ENCODE data around the gene BTBD9. TPM values are rescaled to one million over a fixed set of nuclear protein-coding genes. Genes with fewer than 3 reads are reported as not detected.

BTBD9 gene
- total and polyA plus RNA-seq, 2 experiments from 2014 or later, result 13.0 to 17.0 TPM

- H3K27me3 ChIP-seq, result no peaks in the 10 kb centered on the region
- H2AFZ ChIP-seq, result no peak overlapping the region
- no peak overlapping the region for H3K27ac ChIP-seq
- no peaks in the 10 kb centered on the region for H3K9me2 ChIP-seq (replicated peaks; ENCODE audit: insufficient read depth)
- WGBS (ENCODE audit: low lambda C conversion rate, missing lambda C conversion rate), result 86% methylated on average over 7 of the region's 7 CpGs
- H3K79me2 ChIP-seq, result no peaks in the 10 kb centered on the region
- no peaks in the 10 kb centered on the region for H3K36me3 ChIP-seq (replicated peaks; ENCODE audit: insufficient read depth, low read depth)
- H3K4me1 ChIP-seq (ENCODE audit: insufficient read depth), result no peaks in the 10 kb centered on the region
- no peak overlapping the region for H3K4me3 ChIP-seq
- H4K20me1 ChIP-seq (ENCODE audit: insufficient read depth, poor library complexity, severe bottlenecking), result no peaks in the 10 kb centered on the region
- no peak for DNase-seq (ENCODE audit: low spot score)
- no peak overlapping the region for H3K4me2 ChIP-seq
- TF ChIP-seq EZH2 (IDR thresholded peaks at IDR 0.05; ENCODE audit: borderline replicate concordance) (no peak), CTCF (IDR thresholded peaks at IDR 0.05; ENCODE audit: poor library complexity) (no peak), EZH2phosphoT487 (IDR thresholded peaks at IDR 0.05; ENCODE audit: low read depth, severe bottlenecking, unreplicated experiment) (no peak)
- no peaks in the 10 kb centered on the region for H3K9me3 ChIP-seq (ENCODE audit: low read depth)
These were observed 260.9 kb downstream of the BTBD9 start for GRCh38 chr6:38378801-38379200.

GRCh38 chr6:38375937-38376336, 263.8 kb downstream of the BTBD9 start:
- Histone ChIP-seq H3K9me3 (ENCODE audit: low read depth) (no peaks in the 10 kb centered on the region), H3K27ac (no peak overlapping the region), H3K4me3 (no peak overlapping the region), H3K36me3 (replicated peaks; ENCODE audit: insufficient read depth, low read depth) (no peaks in the 10 kb centered on the region), H3K9me2 (replicated peaks; ENCODE audit: insufficient read depth) (no peaks in the 10 kb centered on the region), H2AFZ (no peak overlapping the region), H4K20me1 (ENCODE audit: insufficient read depth, poor library complexity, severe bottlenecking) (no peaks in the 10 kb centered on the region), H3K27me3 (no peaks in the 10 kb centered on the region), H3K79me2 (no peaks in the 10 kb centered on the region), H3K4me1 (ENCODE audit: insufficient read depth) (peaks cover 5% of the 10 kb centered on the region), H3K4me2 (no peak overlapping the region)
- TF ChIP-seq EZH2 (IDR thresholded peaks at IDR 0.05; ENCODE audit: borderline replicate concordance) (no peak), CTCF (IDR thresholded peaks at IDR 0.05; ENCODE audit: poor library complexity) (no peak), EZH2phosphoT487 (IDR thresholded peaks at IDR 0.05; ENCODE audit: low read depth, severe bottlenecking, unreplicated experiment) (no peak)
- WGBS (ENCODE audit: low lambda C conversion rate, missing lambda C conversion rate), result 89% methylated on average over 2 of the region's 2 CpGs
- no peak for DNase-seq (ENCODE audit: low spot score)

- H3K79me2 ChIP-seq, result no peaks in the 10 kb centered on the region
- no peaks in the 10 kb centered on the region for H3K9me2 ChIP-seq (replicated peaks; ENCODE audit: insufficient read depth)
- H4K20me1 ChIP-seq (ENCODE audit: insufficient read depth, poor library complexity, severe bottlenecking), result no peaks in the 10 kb centered on the region
- no peaks in the 10 kb centered on the region for H3K9me3 ChIP-seq (ENCODE audit: low read depth)
- H3K4me3 ChIP-seq, result no peak overlapping the region
- no peaks in the 10 kb centered on the region for H3K36me3 ChIP-seq (replicated peaks; ENCODE audit: insufficient read depth, low read depth)
- no peak overlapping the region for H3K27ac ChIP-seq
- peaks cover 5% of the 10 kb centered on the region for H3K4me1 ChIP-seq (ENCODE audit: insufficient read depth)
- no peak overlapping the region for H3K4me2 ChIP-seq
- WGBS (ENCODE audit: low lambda C conversion rate, missing lambda C conversion rate), result 100% methylated on average over 1 of the region's 1 CpG
- no peak for DNase-seq (ENCODE audit: low spot score)
- H2AFZ ChIP-seq, result no peak overlapping the region
- H3K27me3 ChIP-seq, result no peaks in the 10 kb centered on the region
- TF ChIP-seq EZH2phosphoT487 (IDR thresholded peaks at IDR 0.05; ENCODE audit: low read depth, severe bottlenecking, unreplicated experiment), result no peak
- no peak for TF ChIP-seq CTCF (IDR thresholded peaks at IDR 0.05; ENCODE audit: poor library complexity)
- TF ChIP-seq EZH2 (IDR thresholded peaks at IDR 0.05; ENCODE audit: borderline replicate concordance), result no peak
These were observed 264.4 kb downstream of the BTBD9 start for GRCh38 chr6:38375341-38375740.

DNA sequence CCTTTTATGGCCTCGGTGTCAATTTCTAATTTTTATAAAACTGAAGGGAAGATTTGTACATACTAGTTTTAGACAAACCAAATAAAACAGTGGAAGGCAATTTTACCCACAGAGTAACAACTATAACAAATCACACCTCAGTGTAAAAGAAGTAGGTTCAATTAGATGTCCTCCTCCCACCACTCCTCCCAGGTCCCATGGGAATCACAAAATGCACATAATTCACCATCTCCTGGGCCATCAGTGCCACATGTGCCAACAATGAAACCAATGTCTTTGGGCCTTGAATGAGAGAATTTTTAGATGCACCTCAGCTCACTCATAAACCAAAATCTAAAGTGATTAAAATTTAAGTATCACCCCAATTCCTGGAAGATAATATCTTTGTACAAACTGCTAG, 267.8 kb downstream of the BTBD9 start:
- Histone ChIP-seq H3K27me3 (no peaks in the 10 kb centered on the region), H3K9me3 (ENCODE audit: low read depth) (no peaks in the 10 kb centered on the region), H4K20me1 (ENCODE audit: insufficient read depth, poor library complexity, severe bottlenecking) (no peaks in the 10 kb centered on the region), H3K36me3 (replicated peaks; ENCODE audit: insufficient read depth, low read depth) (no peaks in the 10 kb centered on the region), H3K4me1 (ENCODE audit: insufficient read depth) (peaks cover 5% of the 10 kb centered on the region), H3K4me3 (no peak overlapping the region), H3K27ac (no peak overlapping the region), H3K9me2 (replicated peaks; ENCODE audit: insufficient read depth) (no peaks in the 10 kb centered on the region), H3K4me2 (no peak overlapping the region), H3K79me2 (no peaks in the 10 kb centered on the region), H2AFZ (no peak overlapping the region)
- TF ChIP-seq EZH2 (IDR thresholded peaks at IDR 0.05; ENCODE audit: borderline replicate concordance) (no peak), EZH2phosphoT487 (IDR thresholded peaks at IDR 0.05; ENCODE audit: low read depth, severe bottlenecking, unreplicated experiment) (no peak), CTCF (IDR thresholded peaks at IDR 0.05; ENCODE audit: poor library complexity) (no peak)
- WGBS (ENCODE audit: low lambda C conversion rate, missing lambda C conversion rate), result 97% methylated on average over 1 of the region's 1 CpG
- DNase-seq (ENCODE audit: low spot score), result no peak

Data from hepatocyte (in vitro differentiated cells).